ENCODE measurements around the gene FBXL7. TPM values are rescaled to one million over a fixed set of nuclear protein-coding genes. Genes with fewer than 3 reads are reported as not detected.

Gene FBXL7
- polyA plus RNA-seq, 3 donors = not detected

DNA sequence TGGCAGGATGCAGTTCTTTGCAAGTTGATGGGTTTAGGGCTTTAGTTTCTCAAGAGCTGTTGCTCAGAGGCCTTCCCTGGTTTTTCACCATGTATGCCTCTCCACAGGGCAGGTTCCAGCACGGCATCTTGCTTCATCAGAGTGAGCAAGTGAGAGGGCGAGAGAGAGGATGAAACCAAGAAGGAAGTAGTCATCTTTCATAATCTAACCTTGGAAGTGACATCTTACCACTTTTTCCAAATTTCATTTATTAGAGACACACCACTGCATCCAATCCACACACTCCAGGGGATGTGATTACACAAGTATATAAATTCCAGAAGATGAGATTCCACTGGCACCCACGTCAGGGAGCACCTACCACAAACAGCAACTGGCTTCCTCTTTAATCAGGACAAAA lies 385.2 kb downstream of the FBXL7 start:
- TF ChIP-seq, protein P1, sequence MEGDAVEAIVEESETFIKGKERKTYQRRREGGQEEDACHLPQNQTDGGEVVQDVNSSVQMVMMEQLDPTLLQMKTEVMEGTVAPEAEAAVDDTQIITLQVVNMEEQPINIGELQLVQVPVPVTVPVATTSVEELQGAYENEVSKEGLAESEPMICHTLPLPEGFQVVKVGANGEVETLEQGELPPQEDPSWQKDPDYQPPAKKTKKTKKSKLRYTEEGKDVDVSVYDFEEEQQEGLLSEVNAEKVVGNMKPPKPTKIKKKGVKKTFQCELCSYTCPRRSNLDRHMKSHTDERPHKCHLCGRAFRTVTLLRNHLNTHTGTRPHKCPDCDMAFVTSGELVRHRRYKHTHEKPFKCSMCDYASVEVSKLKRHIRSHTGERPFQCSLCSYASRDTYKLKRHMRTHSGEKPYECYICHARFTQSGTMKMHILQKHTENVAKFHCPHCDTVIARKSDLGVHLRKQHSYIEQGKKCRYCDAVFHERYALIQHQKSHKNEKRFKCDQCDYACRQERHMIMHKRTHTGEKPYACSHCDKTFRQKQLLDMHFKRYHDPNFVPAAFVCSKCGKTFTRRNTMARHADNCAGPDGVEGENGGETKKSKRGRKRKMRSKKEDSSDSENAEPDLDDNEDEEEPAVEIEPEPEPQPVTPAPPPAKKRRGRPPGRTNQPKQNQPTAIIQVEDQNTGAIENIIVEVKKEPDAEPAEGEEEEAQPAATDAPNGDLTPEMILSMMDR (IDR thresholded peaks at IDR 0.05) = no peak
- Mint-ChIP-seq H3K9me3 (peaks cover 0 to 19% (median 6%) of the 10 kb centered on the region in 7 donors), H3K4me1 (no peaks in the 10 kb centered on the region), H3K36me3 (no peaks in the 10 kb centered on the region), H3K27ac (peak overlapping the region in 1 of 7 donors; percentile 10), H3K4me3 (no peak overlapping the region), H3K27me3 (ENCODE audit: low read depth in 3 of 3) (no peaks in the 10 kb centered on the region)
- no peaks in the 10 kb centered on the region for H3K4me1 ChIP-seq (ENCODE audit: control insufficient read depth in 1 of 2, insufficient read depth in 2 of 2, low read length in 2 of 2)
- H3K27ac ChIP-seq (ENCODE audit: low read depth in 1 of 2, low read length in 2 of 2) = no peak overlapping the region
- no peak overlapping the region for H2AFZ ChIP-seq (ENCODE audit: insufficient read depth, low read depth, low read length, poor library complexity, severe bottlenecking)
- H3K36me3 ChIP-seq (replicated peaks in 1 of 2; ENCODE audit: control insufficient read depth in 1 of 2, insufficient read depth in 2 of 2, low read length in 2 of 2) = no peaks in the 10 kb centered on the region
- H3K9me3 ChIP-seq (replicated peaks in 1 of 2; ENCODE audit: control insufficient read depth in 1 of 2, insufficient read depth in 1 of 2, low read length in 2 of 2) = peaks cover 25 to 49% of the 10 kb centered on the region in 2 donors
- intact Hi-C loops (cut with micrococcal nuclease) = no loop called here
- DNase-seq = no peak
- H3K27me3 ChIP-seq (ENCODE audit: control insufficient read depth in 2 of 2, insufficient read depth in 2 of 2, low read length in 2 of 2) = no peaks in the 10 kb centered on the region
- no CpG with 5 or more reads among the region's 3 CpGs for WGBS (ENCODE audit: insufficient coverage)
- H4K20me1 ChIP-seq (ENCODE audit: insufficient read depth, low read length) = no peaks in the 10 kb centered on the region
- H3K4me3 ChIP-seq (replicated peaks in 1 of 3; ENCODE audit: low read depth in 2 of 3, low read length in 3 of 3) = no peak overlapping the region
- H3K4me2 ChIP-seq (replicated peaks; ENCODE audit: extremely low read depth, low read length, poor library complexity, severe bottlenecking) = no peak overlapping the region
- H3K79me2 ChIP-seq (ENCODE audit: insufficient read depth, low read length) = no peaks in the 10 kb centered on the region
- H3K9ac ChIP-seq (ENCODE audit: insufficient read depth, low read length, poor library complexity, severe bottlenecking) = no peak overlapping the region

GRCh38 chr5:15886156-15886555 lies 386.2 kb downstream of the FBXL7 start:
- intact Hi-C loops (cut with micrococcal nuclease) = no loop called here
- peaks cover 28 to 54% of the 10 kb centered on the region in 2 donors for H3K9me3 ChIP-seq (replicated peaks in 1 of 2; ENCODE audit: control insufficient read depth in 1 of 2, insufficient read depth in 1 of 2, low read length in 2 of 2)
- no peak for DNase-seq
- no peak overlapping the region for H2AFZ ChIP-seq (ENCODE audit: insufficient read depth, low read depth, low read length, poor library complexity, severe bottlenecking)
- no peaks in the 10 kb centered on the region for H3K27me3 Mint-ChIP-seq (ENCODE audit: low read depth in 3 of 3)
- H3K4me1 ChIP-seq (ENCODE audit: control insufficient read depth in 1 of 2, insufficient read depth in 2 of 2, low read length in 2 of 2) = no peaks in the 10 kb centered on the region
- H3K4me2 ChIP-seq (replicated peaks; ENCODE audit: extremely low read depth, low read length, poor library complexity, severe bottlenecking) = no peak overlapping the region
- H3K9me3 Mint-ChIP-seq = peaks cover 0 to 19% (median 6%) of the 10 kb centered on the region in 7 donors
- H3K36me3 ChIP-seq (replicated peaks in 1 of 2; ENCODE audit: control insufficient read depth in 1 of 2, insufficient read depth in 2 of 2, low read length in 2 of 2) = no peaks in the 10 kb centered on the region
- H3K27me3 ChIP-seq (ENCODE audit: control insufficient read depth in 2 of 2, insufficient read depth in 2 of 2, low read length in 2 of 2) = no peaks in the 10 kb centered on the region
- no peaks in the 10 kb centered on the region for H3K4me1 Mint-ChIP-seq
- no peaks in the 10 kb centered on the region for H3K36me3 Mint-ChIP-seq
- no CpG with 5 or more reads among the region's 1 CpG for WGBS (ENCODE audit: insufficient coverage)
- no peak overlapping the region for H3K4me3 ChIP-seq (replicated peaks in 1 of 3; ENCODE audit: low read depth in 2 of 3, low read length in 3 of 3)
- no peaks in the 10 kb centered on the region for H4K20me1 ChIP-seq (ENCODE audit: insufficient read depth, low read length)
- H3K9ac ChIP-seq (ENCODE audit: insufficient read depth, low read length, poor library complexity, severe bottlenecking) = no peak overlapping the region
- no peaks in the 10 kb centered on the region for H3K79me2 ChIP-seq (ENCODE audit: insufficient read depth, low read length)
- H3K27ac ChIP-seq (ENCODE audit: low read depth in 1 of 2, low read length in 2 of 2) = no peak overlapping the region
- TF ChIP-seq, protein P1 (IDR thresholded peaks at IDR 0.05) = no peak
- no peak overlapping the region for H3K4me3 Mint-ChIP-seq
- H3K27ac Mint-ChIP-seq = no peak overlapping the region

Measured in CD14-positive monocyte (primary cell).